ENCODE data around the gene PTPRO. TPM values are rescaled to one million over a fixed set of nuclear protein-coding genes. Genes with fewer than 3 reads are reported as not detected.
A peak's percentile ranks its signal among the peaks of the same experiment; 100 is the strongest.

The PTPRO gene
- total and polyA plus RNA-seq, 8 donors = 0.35 to 11.6 (median 0.68) TPM; not detected in 3

DNA sequence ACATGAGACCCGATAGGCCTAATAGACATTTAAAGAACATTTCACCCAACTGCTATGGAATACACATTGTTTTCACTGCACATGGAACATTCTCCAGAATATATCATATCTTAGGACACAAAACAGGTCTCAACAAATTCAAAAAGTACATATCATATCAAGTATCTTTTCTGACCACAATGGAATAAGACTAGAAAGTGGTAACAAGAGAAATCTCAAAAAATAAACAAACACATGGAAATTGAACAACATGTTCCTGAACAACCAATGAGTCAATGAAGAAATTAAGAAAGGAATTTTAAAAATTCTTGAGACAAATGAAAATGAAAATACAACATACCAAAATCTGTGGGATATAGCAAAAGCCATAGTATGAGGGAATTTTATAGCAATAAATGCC is 208.1 kb downstream of the PTPRO start:
- Histone ChIP-seq H3K27me3 (no peaks in the 10 kb centered on the region), H3K36me3 (no peaks in the 10 kb centered on the region), H3K9me3 (peaks cover 0 to 10% (median 5%) of the 10 kb centered on the region in 4 donors), H3K27ac (no peak overlapping the region), H3K4me3 (no peak overlapping the region), H3K4me1 (peaks cover 0 to 24% (median 5%) of the 10 kb centered on the region in 4 donors)
- intact Hi-C loops (cut with DNase I; ENCODE audit: low total_unique reads) = no loop called here
- DNase-seq = no peak
- TF ChIP-seq POLR2A (IDR thresholded peaks at IDR 0.05) = no peak
- TF ChIP-seq, protein P1, sequence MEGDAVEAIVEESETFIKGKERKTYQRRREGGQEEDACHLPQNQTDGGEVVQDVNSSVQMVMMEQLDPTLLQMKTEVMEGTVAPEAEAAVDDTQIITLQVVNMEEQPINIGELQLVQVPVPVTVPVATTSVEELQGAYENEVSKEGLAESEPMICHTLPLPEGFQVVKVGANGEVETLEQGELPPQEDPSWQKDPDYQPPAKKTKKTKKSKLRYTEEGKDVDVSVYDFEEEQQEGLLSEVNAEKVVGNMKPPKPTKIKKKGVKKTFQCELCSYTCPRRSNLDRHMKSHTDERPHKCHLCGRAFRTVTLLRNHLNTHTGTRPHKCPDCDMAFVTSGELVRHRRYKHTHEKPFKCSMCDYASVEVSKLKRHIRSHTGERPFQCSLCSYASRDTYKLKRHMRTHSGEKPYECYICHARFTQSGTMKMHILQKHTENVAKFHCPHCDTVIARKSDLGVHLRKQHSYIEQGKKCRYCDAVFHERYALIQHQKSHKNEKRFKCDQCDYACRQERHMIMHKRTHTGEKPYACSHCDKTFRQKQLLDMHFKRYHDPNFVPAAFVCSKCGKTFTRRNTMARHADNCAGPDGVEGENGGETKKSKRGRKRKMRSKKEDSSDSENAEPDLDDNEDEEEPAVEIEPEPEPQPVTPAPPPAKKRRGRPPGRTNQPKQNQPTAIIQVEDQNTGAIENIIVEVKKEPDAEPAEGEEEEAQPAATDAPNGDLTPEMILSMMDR (IDR thresholded peaks at IDR 0.05) = no peak
- no peak for TF ChIP-seq EP300 (IDR thresholded peaks at IDR 0.05)
- TF ChIP-seq POLR2AphosphoS5 (IDR thresholded peaks at IDR 0.05) = no peak
- WGBS, 5 donors = 90 to 100% (median 96%) methylated on average over 1 of the region's 1 CpG

DNA sequence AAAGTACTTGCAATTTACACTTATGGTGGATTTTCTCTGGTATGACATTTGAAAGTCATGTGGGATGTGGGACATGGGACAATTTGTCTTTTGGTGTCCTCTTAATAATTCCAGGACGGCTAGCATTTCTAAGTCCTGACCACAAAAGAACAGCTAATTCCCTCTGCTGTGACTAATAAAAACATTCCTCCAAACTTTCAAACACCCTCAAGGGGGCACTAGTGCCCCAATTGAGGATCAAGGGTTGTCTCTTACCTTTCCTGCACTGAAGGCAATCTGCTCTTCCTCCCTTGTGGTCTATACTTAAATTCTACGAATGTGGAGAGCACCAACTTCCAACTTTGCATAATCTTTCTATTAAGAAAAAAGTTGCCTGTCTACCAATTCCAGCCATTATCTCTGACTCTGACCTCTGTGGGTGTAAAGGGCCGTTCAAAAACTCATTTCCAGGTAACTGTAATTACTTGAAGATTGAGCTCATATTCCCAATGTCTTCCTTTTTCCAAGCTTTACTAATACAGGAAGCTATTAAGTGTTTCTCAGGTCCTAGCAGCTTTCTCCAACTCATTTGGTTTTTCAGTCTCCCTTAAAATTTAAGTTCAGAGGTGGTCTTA is 210.2 kb downstream of the PTPRO start:
- Histone ChIP-seq H3K36me3 (no peaks in the 10 kb centered on the region), H3K4me3 (no peak overlapping the region), H3K4me1 (peaks cover 0 to 17% (median 3%) of the 10 kb centered on the region in 4 donors), H3K9me3 (peaks cover 0 to 10% (median 5%) of the 10 kb centered on the region in 4 donors), H3K27me3 (no peaks in the 10 kb centered on the region), H3K27ac (no peak overlapping the region)
- 12 to 30% (median 28%) methylated on average over 3 of the region's 3 CpGs for WGBS, 5 donors
- intact Hi-C loops (cut with DNase I; ENCODE audit: low total_unique reads) = no loop called here
- no peak for TF ChIP-seq POLR2A (IDR thresholded peaks at IDR 0.05)
- TF ChIP-seq, protein P1 (IDR thresholded peaks at IDR 0.05) = peak in 3 of 7 experiments; percentile 12 to 52 (median 47)
- DNase-seq = peak in 1 of 2 donors; percentile 48

DNA sequence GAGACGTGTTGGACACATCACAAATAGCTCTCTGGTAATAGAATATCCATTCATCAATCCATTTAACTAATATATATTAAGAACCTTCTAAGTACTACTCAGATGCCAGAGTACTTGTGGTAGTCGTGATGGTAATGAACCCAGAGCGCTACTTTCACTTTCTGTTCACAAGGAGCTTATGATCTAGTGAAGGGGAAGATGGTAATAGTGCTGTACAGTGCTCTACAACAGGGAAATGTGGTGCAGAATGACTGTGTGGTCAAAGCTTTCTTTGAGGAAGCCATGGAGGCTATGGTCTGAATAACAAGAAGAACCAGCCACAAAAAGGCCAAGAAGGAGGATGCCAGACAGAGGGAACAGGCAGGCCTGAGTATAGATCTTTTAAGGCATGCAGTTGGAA is 212.0 kb downstream of the PTPRO start:
- TF ChIP-seq, protein P1 (IDR thresholded peaks at IDR 0.05) = no peak
- TF ChIP-seq POLR2A (IDR thresholded peaks at IDR 0.05) = no peak
- no peak for TF ChIP-seq POLR2AphosphoS5 (IDR thresholded peaks at IDR 0.05)
- TF ChIP-seq EP300 (IDR thresholded peaks at IDR 0.05) = no peak
- 68 to 75% (median 72%) methylated on average over 3 of the region's 3 CpGs for WGBS, 5 donors
- intact Hi-C loops (cut with DNase I; ENCODE audit: low total_unique reads) = no loop called here
- no peaks in the 10 kb centered on the region for H3K36me3 ChIP-seq
- no peaks in the 10 kb centered on the region for H3K9me3 ChIP-seq
- DNase-seq = peak in 1 of 2 donors; percentile 48
- H3K4me1 ChIP-seq = peaks cover 0 to 11% (median 2%) of the 10 kb centered on the region in 4 donors
- no peak overlapping the region for H3K4me3 ChIP-seq
- no peaks in the 10 kb centered on the region for H3K27me3 ChIP-seq
- peak overlapping the region in 2 of 5 donors; percentile 35 to 41 for H3K27ac ChIP-seq

DNA sequence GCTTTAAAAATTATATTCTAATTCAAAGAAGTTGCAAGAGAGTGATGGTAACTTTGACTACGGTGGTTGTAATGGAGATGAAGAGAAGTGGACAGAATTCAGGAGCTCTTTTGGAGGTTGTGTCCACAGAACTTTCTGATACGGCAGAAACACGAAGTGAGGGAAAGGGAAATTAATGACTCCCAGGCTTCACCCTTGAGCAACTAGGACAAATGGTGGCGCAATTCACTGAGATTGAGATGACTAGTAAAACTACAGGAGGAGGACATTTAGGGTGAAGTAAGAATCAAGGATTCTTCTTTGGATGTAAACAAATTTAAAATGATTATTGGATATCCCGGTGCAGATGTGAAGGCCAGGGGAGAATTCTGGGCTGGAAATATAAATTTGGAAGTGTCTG is 212.6 kb downstream of the PTPRO start:
- intact Hi-C loops (cut with DNase I; ENCODE audit: low total_unique reads) = no loop called here
- no peaks in the 10 kb centered on the region for H3K9me3 ChIP-seq
- H3K27me3 ChIP-seq = no peaks in the 10 kb centered on the region
- no peaks in the 10 kb centered on the region for H3K36me3 ChIP-seq
- WGBS, 5 donors = 78 to 90% (median 86%) methylated on average over 5 of the region's 5 CpGs
- peak overlapping the region in 1 of 5 donors; percentile 41 for H3K27ac ChIP-seq
- no peak for DNase-seq
- H3K4me3 ChIP-seq = no peak overlapping the region
- H3K4me1 ChIP-seq = peaks cover 0 to 12% (median 2%) of the 10 kb centered on the region in 4 donors
- TF ChIP-seq EP300 (IDR thresholded peaks at IDR 0.05) = no peak

DNA sequence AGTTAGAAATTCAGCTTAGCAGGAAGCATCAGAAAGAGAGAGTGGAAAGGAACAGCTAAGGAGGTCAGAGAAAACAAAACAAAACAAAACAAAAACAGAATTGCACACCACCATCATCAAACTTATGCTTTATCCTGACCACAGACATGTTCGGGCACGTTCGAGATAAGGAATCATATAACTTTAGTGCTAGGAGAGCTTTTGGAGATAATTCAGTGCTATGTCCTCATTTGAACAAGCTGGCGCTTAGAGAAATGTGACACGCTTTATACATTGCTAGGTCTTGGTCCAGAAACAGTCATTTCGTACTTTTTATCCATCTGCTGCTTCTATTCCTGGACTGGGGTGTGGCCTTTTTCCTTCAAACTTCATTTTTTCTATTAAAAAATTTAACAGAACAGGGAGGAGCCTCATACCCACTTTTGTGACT is 213.1 kb downstream of the PTPRO start:
- H3K4me1 ChIP-seq = peaks cover 0 to 16% (median 2%) of the 10 kb centered on the region in 4 donors
- H3K27ac ChIP-seq = peak overlapping the region in 1 of 5 donors; percentile 41
- no peaks in the 10 kb centered on the region for H3K27me3 ChIP-seq
- intact Hi-C loops (cut with DNase I; ENCODE audit: low total_unique reads) = no loop called here
- 81 to 90% (median 85%) methylated on average over 6 of the region's 6 CpGs for WGBS, 5 donors
- no peaks in the 10 kb centered on the region for H3K9me3 ChIP-seq
- no peaks in the 10 kb centered on the region for H3K36me3 ChIP-seq
- H3K4me3 ChIP-seq = no peak overlapping the region
- no peak for DNase-seq
- TF ChIP-seq POLR2AphosphoS5 (IDR thresholded peaks at IDR 0.05) = no peak
- TF ChIP-seq POLR2A (IDR thresholded peaks at IDR 0.05) = no peak
- TF ChIP-seq, protein P1 (IDR thresholded peaks at IDR 0.05) = no peak
- no peak for TF ChIP-seq EP300 (IDR thresholded peaks at IDR 0.05)
